NCI-H1694 (cell line): ENCODE results near the gene CYB561.

Experiments
- DNase-seq: peaks from one replicate; lab custom pipeline; 2025; lab: John Stamatoyannopoulos, UW

Gene CYB561

GRCh38 chr17:63433746-63434591 lies 12.1 kb downstream of the CYB561 start:
- DNase-seq: no peak

GRCh38 chr17:63431939-63432804 lies 13.9 kb downstream of the CYB561 start:
- DNase-seq: no peak

- DNase-seq: no peak
Measured at GRCh38 chr17:63431618-63431938, 14.5 kb downstream of the CYB561 start.

- no peak for DNase-seq
Measured at GRCh38 chr17:63430223-63430622, 15.9 kb downstream of the CYB561 start.

GRCh38 chr17:63429766-63430165 lies 16.3 kb downstream of the CYB561 start:
- DNase-seq: no peak

GRCh38 chr17:63426917-63427308 lies 19.2 kb downstream of the CYB561 start:
- DNase-seq: no peak

- DNase-seq: no peak
Measured at GRCh38 chr17:63426041-63426916, 19.8 kb downstream of the CYB561 start.

GRCh38 chr17:63425483-63425882 lies 20.6 kb downstream of the CYB561 start:
- DNase-seq: peak; percentile 89

GRCh38 chr17:63423963-63424362 lies 22.1 kb downstream of the CYB561 start:
- DNase-seq: no peak

- DNase-seq: no peak
Measured at GRCh38 chr17:63423251-63423950, 22.7 kb downstream of the CYB561 start.

- no peak for DNase-seq
Measured at GRCh38 chr17:63421681-63422645, 24.1 kb downstream of the CYB561 start.

- DNase-seq: no peak
Measured at GRCh38 chr17:63420868-63421680, 25.0 kb downstream of the CYB561 start.

GRCh38 chr17:63419949-63420867 lies 25.9 kb downstream of the CYB561 start:
- DNase-seq: no peak

- DNase-seq: no peak
Measured at GRCh38 chr17:63419398-63419797, 26.7 kb downstream of the CYB561 start.

- DNase-seq: no peak
Measured at GRCh38 chr17:63418540-63418939, 27.6 kb downstream of the CYB561 start.

- no peak for DNase-seq
Measured at GRCh38 chr17:63414222-63414621, 31.9 kb downstream of the CYB561 start.

GRCh38 chr17:63413128-63413527 lies 33.0 kb downstream of the CYB561 start:
- DNase-seq: no peak

GRCh38 chr17:63412234-63412633 lies 33.9 kb downstream of the CYB561 start:
- DNase-seq: no peak
